Fibroblast of the aortic adventitia (primary cell): ENCODE results near the gene ACMSD. TPM values are rescaled to one million over a fixed set of nuclear protein-coding genes. Genes with fewer than 3 reads are reported as not detected.

Experiments used
- DNase-seq: peaks from one replicate; pipeline ENCODE4 v3.0.0-alpha.2; 2010; ENCODE audit warnings: low read depth
- H3K4me3 ChIP-seq: 2 replicates; pipeline ENCODE4 v1.5.1; 2011; ENCODE audit warnings: low read depth, mild to moderate bottlenecking, control low read depth, low read length, moderate library complexity
- total RNA-seq: library from RNA; depleted of rRNA; stranded (reverse); fragments of >200 nt; gene quantifications from 2 replicates; pipeline ENCODE4 v1.2.3, GENCODE V29; 2012; ENCODE audit warnings: low replicate concordance
- TF ChIP-seq, protein P1 (sequence below): IDR thresholded peaks from 2 replicates; pipeline ENCODE4 v1.5.1; 2011; ENCODE audit warnings: mild to moderate bottlenecking, low read length, control low read depth, inconsistent platforms; ENCODE audit not compliant: insufficient read depth

ACMSD gene
- not detected in 2 replicates for total RNA-seq

DNA sequence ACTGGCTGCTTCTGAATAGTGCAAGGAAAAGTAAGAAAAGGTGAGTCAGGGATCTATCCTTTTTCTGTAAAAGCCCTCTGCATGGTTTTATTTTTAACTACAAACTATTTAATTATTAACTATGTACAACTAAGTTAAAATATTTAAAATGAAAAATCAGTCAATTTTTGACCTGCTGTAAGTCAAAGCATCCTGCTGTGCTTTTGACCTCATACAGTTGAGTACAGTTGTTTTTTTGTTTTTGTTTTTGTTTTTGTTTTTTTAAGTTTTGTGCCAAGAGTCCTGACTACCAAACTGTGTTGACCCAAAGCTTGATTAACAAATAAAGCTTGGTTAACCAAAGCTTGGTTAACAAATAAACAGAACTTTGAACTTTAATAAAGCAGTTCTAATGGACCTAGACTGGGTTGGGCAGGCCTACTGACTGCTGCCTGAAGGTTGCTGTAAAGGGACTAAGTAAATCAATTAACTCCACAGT, at the start of gene ACMSD:
TSS of gene ACMSD (plus strand) at position 474 of the 478 bp plus-strand sequence. CDS start 67 bp downstream, outside the sequence.
- TF ChIP-seq, protein P1, sequence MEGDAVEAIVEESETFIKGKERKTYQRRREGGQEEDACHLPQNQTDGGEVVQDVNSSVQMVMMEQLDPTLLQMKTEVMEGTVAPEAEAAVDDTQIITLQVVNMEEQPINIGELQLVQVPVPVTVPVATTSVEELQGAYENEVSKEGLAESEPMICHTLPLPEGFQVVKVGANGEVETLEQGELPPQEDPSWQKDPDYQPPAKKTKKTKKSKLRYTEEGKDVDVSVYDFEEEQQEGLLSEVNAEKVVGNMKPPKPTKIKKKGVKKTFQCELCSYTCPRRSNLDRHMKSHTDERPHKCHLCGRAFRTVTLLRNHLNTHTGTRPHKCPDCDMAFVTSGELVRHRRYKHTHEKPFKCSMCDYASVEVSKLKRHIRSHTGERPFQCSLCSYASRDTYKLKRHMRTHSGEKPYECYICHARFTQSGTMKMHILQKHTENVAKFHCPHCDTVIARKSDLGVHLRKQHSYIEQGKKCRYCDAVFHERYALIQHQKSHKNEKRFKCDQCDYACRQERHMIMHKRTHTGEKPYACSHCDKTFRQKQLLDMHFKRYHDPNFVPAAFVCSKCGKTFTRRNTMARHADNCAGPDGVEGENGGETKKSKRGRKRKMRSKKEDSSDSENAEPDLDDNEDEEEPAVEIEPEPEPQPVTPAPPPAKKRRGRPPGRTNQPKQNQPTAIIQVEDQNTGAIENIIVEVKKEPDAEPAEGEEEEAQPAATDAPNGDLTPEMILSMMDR = no peak
- DNase-seq = no peak
- H3K4me3 ChIP-seq = no peak within 1 kb of the TSS

DNA sequence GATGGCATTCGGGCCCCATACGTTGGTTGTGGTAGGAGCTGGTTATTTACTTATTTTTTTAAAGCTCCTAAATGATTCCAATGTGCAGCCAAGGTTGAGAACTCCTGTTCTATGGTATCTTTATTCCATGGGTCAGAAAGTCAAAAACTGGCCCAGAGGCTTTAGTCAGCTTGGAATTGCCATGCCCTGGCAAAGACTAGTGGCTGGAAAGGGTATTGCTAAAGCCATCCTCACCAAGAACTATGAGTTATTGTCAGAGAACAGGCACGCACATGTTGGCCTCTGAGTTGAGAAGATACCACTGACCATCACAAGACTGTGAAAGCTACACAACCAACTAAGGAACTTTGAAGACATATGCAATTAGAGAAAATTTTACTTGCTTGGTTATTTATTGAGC, 47.9 kb upstream of the ACMSD start:
- no peak overlapping the region for H3K4me3 ChIP-seq
- DNase-seq = no peak
- TF ChIP-seq, protein P1 = peak; percentile 24

DNA sequence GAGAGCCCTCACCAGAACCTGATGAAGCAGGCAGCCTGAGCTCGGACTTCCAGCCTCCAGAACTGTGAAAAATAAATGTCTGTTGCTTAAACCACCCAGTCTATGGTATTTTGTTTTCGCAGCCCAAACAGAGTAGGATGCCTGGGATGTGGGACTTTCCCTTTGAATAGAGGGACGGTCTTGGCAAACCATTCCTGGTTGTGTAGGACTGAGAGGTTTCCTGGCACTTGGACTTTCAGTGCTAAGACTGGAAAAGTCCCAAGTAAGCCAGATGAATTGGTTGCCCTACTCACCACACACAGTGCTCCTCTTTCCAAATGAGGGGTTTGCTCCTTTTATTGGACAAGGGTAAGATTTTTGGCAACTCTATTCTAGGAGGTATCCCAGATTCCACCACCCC, 46.8 kb upstream of the ACMSD start:
- no peak for DNase-seq
- H3K4me3 ChIP-seq = no peak overlapping the region
- TF ChIP-seq, protein P1 = no peak

DNA sequence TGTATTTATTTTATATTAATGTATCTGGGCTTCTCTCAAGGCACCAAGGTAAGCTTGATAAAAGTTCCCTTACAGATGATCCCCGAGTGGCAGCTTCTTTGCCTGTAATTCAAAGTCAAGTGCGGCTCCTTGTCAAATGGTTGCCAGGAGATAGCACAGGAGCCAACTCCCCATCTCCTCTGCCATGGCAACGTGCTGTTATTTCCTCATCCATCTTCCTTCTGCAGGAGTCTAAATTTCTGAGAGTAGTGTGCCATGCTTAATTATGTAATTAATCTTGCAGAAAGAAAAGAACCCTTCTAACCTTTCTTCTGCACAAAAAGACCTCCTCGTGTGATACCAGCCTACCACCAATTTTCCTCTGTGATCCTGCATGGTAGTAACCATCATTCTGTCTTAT, 46.2 kb upstream of the ACMSD start:
- H3K4me3 ChIP-seq = no peak overlapping the region
- DNase-seq = no peak
- TF ChIP-seq, protein P1 = no peak

DNA sequence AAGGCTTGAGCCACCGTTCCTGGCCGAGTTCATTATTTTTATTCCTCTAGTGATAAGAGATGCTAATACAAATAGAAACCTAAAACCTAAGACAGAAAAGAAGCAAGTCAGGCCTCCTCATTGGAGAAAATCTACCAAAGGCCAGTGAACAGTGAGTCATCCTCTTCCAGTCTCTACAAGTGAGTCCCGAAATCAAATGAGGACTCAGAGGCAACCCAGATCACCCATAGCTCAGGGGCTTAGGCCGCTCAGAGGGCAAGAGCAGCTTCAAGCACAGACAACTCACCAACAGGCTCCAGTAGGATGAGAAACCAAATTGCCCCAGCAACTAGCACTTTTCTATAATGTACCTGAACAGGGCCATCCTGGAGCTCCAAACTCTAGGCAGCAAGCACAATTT, 42.7 kb upstream of the ACMSD start:
- no peak overlapping the region for H3K4me3 ChIP-seq
- no peak for DNase-seq
- TF ChIP-seq, protein P1 = no peak

DNA sequence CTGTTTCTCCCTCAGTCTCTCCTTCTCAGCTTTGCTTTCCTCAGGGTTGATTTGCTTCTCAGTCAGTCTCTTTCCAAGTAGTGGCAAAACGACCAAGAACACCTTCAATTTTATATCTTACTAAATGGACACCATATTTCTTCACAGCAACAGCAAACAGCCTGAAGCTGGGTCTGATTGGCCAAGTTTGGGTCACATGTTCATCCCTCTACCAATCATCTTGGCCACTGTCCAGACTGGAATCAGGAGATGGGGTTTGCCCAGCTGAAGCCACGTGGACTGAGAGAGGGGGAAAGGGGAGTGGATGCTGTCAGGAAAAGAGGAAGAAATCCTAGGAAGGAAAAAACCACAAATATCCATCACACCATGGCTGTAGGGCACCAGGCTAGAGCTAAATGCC, 42.0 kb upstream of the ACMSD start:
- no peak overlapping the region for H3K4me3 ChIP-seq
- TF ChIP-seq, protein P1 = no peak
- no peak for DNase-seq

DNA sequence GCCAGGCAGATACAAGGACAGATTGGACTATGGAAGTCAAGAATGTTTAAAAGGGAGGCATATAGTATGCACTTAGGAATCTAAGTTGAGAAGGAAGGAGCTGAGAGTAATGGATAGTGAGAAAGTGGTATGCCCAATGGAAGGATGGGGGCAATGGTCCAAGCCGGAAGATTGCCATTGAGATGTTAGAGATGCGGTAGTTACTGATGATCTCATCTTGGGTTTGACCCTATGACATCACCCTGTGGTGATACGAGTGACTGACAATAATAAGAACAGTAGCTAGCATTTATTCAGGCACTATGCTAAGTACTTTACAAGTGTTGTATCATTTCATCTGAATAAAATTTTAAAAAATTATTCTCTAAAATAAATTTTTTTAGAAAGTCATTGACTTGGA, 38.5 kb upstream of the ACMSD start:
- H3K4me3 ChIP-seq = no peak overlapping the region
- DNase-seq = no peak
- TF ChIP-seq, protein P1 = no peak
